Measurements from ENCODE around the gene COL8A1.

GRCh38 chr3:99638167-99638948 is at the start of gene COL8A1:
- TF ChIP-seq CTCF (conservative IDR thresholded peaks at IDR 0.05) (no peak), ZFX (IDR thresholded peaks at IDR 0.05) (no peak)

All from C4-2B (cell line).